Measurements from ENCODE around the gene CRTC1. TPM values are rescaled to one million over a fixed set of nuclear protein-coding genes. Genes with fewer than 3 reads are reported as not detected.

Gene CRTC1
- total and polyA plus RNA-seq, 2 of the 13 experiments (the other 11 are each of a cell fraction or from before 2014, with no cell fraction given), result 2.0 to 2.7 TPM

- TF ChIP-seq AFF4 (CRISPR knock-in tag; IDR thresholded peaks at IDR 0.05), result no peak
Measured at GRCh38 chr19:18683109-18683957, at the start of gene CRTC1 (continued).

GRCh38 chr19:18634612-18635297, 48.7 kb upstream of the CRTC1 start:
- ChIA-PET CTCF (ENCODE audit: low intra/inter-chr PET ratio, low total read pairs) (interaction anchor here (1.0 kb wide), 1 partner anchor 115 kb away, joined by 3 read pairs; no protein-coding TSS in a partner anchor), POLR2A (no interaction called here)
- Histone ChIP-seq H3K4me3 (replicated peaks in 1 of 3; ENCODE audit: insufficient read depth in 1 of 3, low read depth in 2 of 3, low read length in 3 of 3) (peak overlapping the region in 1 of 3 experiments; percentile 29; a peak in 1 of 6 replicates), H2AFZ (ENCODE audit: low read length) (no peak overlapping the region), H3K27me3 (ENCODE audit: control insufficient read depth in 1 of 2, insufficient read depth in 2 of 2, low read length in 2 of 2) (peaks cover 0 to 11% of the 10 kb centered on the region in 2 experiments; a peak in 2 of 5 replicates), H3K4me2 (ENCODE audit: low read depth, low read length) (peak overlapping the region; percentile 53), H3K4me1 (ENCODE audit: insufficient read depth, low read length) (peaks cover 40% of the 10 kb centered on the region), H3K9ac (ENCODE audit: insufficient read depth, low read depth, low read length) (no peak overlapping the region), H3K79me2 (ENCODE audit: insufficient read depth, low read length) (peaks cover 5% of the 10 kb centered on the region), H3K27ac (ENCODE audit: extremely low read length, insufficient read depth, low read length) (no peak overlapping the region), H3K36me3 (replicated peaks in 1 of 2; ENCODE audit: control insufficient read depth in 1 of 2, insufficient read depth in 2 of 2, low read length in 2 of 2) (no peaks in the 10 kb centered on the region), H3K9me3 (ENCODE audit: low read length) (no peaks in the 10 kb centered on the region), H4K20me1 (ENCODE audit: insufficient read depth, low read length) (no peaks in the 10 kb centered on the region)
- peak; percentile 26 for FAIRE-seq
- peak; percentile 45 for DNase-seq (ENCODE audit: low spot score)
- under 1% methylated on average over 6 of the region's 12 CpGs for WGBS (ENCODE audit: low lambda C conversion rate)
- BruUV-seq (replicated peaks), result no TSS peak
- ATAC-seq, result no peak; the same call in 2 of the 3 replicates
- in situ Hi-C loops (cut with HindIII; ENCODE audit: extremely low pct_ligation_motif_present, low pct_unique_long_range_greater_than_20kb), result no loop called here
- intact Hi-C loops (cut with micrococcal nuclease; ENCODE audit: unreplicated experiment), result no loop called here
- TF ChIP-seq ZNF264 (CRISPR knock-in tag; IDR thresholded peaks at IDR 0.05) (no peak), ZNF646 (CRISPR knock-in tag; IDR thresholded peaks at IDR 0.05) (peak; percentile 57), MLX (CRISPR knock-in tag; IDR thresholded peaks at IDR 0.05) (no peak), FOXA1 (IDR thresholded peaks at IDR 0.05) (no peak), FOXA1 (CRISPR knock-in tag; IDR thresholded peaks at IDR 0.05) (no peak), RFX5 (IDR thresholded peaks at IDR 0.05; ENCODE audit: low read depth, low read length) (no peak), SP2 (CRISPR knock-in tag; IDR thresholded peaks at IDR 0.05) (no peak), ZKSCAN1 (IDR thresholded peaks at IDR 0.05; ENCODE audit: low read length) (peak; percentile 91), ZMYM3 (CRISPR knock-in tag; IDR thresholded peaks at IDR 0.05) (peak; percentile 96), BHLHE40 (IDR thresholded peaks at IDR 0.05; ENCODE audit: low read length) (peak; percentile 75)

All from HepG2 (cell line).